ENCODE results near the gene TMEM50B.
"Not testable (repeated sequence)": the region's sequence is repeated elsewhere in the genome, so short reads cannot be mapped to it uniquely, and the experiment has no call there.

Gene TMEM50B

DNA sequence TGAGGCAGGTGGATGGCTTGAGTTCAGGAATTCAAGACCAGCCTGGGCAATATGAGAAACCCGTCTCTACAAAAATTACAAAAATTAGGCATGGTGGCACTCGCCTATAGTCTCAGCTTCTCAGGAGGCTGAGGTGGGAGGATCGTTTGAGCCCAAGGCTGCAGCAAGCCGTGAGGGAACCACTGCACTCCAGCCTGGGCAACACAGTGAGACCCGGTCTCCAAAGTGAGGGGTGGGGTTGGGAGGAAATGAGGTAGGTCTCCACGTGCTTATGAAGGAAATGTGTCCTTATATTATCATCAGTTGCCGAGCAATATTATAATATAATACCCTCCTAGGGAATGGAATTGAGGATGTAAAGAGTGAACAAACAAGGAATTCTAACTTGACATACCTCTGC is 2.7 kb downstream of the TMEM50B start:
- DNase-seq = no peak

- no peak for DNase-seq
Observed at GRCh38 chr21:33473344-33473743, 6.4 kb downstream of the TMEM50B start.

- DNase-seq = no peak
Observed at GRCh38 chr21:33470701-33471100, 9.1 kb downstream of the TMEM50B start.

GRCh38 chr21:33469183-33469582 is 10.6 kb downstream of the TMEM50B start:
- DNase-seq = not testable (repeated sequence)

DNA sequence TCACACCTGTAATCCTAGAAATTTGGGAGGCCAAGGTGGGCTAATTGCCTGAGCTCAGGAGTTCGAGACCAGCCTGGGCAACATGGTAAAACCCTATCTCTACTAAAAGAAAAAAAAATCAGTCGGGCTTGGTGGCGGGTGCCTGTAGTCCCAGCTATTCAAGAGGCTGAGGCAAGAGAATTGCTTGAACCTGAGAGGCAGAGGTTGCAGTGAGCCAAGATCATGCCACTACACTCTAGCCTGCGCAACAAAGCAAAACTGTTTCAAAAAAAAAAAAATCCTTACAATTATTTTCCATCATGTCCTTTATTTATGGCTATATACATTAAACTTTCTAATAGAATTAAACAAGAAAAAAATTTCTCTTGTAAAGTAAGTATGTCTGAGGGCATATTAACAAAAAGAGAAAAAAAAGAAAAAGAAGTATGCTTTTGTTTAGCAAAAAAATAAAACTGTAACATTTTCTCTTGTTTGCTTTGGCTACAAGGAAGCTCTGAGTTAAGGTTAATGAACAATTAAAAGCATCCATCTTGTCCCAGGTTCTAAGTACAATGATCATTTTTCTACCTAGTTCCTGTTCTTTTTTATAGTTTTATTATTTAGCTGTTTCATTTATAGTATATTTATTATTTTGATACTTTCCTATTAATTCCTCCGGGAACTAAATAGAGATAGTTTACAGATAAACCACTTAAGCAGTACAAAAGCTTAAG is 18.1 kb downstream of the TMEM50B start:
- no peak for DNase-seq

DNA sequence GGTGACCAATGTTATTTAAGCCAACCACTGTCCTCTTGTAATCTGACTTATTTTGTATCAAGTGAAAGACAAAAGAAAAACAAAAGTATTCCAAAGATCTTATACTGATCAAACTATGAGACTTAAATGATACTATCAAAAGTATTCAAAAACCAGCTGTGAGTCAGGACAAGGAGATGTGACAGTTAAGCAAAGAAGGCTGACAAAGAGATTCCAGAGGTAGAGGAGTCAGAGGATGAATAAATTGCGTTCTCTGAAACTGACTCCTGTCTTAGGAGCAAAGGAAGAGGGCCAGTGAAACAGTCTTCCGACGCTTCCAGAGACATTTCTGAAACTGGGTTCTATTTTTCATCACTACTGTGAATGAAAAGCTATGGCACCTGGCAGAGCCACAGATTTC is 20.9 kb downstream of the TMEM50B start:
- DNase-seq = no peak

DNA sequence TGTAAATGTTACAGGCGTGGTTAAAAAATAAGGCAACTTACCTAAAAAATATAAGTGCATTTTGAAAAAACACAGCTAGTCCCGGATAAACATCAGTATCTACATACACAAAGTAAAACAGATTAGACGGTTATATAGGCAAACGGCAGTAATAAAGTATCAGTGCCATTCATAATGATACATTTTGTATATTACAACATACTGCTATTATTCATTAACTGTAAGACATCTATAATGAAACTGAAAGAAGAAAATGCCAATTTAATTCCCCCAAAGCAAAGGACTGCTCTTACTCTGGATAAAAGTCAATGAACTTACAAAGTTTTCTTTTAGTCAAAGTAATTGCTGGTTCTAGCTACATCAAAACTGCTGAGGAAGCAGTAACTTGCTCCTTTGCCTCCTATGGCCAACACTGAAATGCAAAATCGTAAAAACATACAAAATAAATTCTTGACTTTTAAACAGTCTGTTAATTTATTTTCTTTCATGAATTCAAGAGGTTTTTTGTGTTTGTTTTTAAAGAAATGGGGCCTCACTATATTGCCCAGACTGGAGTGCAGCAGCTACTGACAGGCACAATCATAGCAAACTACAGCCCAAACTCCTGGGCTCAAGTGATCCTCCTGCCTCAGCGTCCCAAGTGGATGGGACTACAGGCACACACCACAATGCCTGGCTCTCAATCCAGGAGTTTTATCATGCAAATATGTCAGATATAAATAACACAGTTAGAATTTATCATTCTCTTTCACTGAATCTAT is 23.9 kb downstream of the TMEM50B start:
- DNase-seq = no peak

- no peak for DNase-seq
Observed at GRCh38 chr21:33452362-33452761, 27.4 kb downstream of the TMEM50B start.

DNA sequence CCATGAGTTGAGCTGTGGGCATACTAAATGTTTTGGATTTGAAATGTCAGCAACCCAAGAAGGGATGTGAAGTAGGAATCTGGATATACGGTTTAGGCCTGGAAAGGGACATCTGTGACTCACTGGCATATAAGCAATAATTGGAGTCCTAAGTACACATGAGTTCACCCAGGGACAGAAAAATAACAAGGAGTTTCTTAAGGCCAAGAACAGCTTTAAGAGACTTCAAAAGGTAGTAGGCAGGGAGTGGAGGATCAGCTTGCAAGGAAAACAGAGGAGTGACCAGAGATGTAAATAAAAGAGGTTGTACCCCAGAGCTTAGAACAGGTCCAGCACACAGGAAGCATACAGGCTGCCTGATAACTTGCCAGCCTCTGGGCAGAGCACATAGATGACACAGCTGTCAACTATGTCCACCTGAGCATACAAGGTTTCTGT is 28.1 kb downstream of the TMEM50B start:
- no peak for DNase-seq

DNA sequence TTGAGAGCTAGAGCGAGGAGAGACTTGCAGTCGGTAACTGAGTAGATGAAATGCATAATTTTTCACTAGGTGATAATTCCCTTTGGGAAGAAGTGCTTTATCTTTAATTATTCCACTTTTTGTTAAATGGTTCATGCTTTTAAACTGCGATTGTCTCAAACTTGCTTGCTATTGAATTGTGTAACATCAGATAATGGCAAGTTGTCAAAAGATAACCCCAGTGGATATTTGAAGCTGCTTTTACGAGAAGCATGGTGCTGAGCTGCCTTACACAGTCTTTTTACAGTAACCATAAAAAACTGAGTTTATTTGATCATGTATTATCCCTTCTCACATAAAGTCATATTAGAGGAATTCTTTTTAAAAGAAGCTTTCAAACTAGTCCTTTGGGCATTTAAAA is 30.2 kb downstream of the TMEM50B start:
- DNase-seq = no peak

DNA sequence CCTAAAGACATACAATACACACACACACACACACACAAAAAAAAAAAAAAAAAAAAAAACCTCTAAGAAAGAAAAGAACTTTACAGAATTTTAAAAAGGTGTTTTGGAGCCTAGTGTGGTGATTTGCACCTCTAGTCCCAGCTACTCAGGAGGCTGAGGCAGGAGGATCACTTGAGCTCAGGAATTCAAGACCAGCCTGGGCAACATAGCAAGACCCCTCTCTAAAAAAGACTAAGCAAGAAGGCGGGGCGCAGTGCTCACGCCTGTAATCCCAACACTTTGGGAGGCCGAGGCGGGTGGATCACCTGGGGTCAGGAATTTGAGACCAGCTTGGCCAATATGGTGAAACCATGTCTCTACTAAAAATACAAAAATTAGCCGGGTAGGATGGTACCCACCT is 33.2 kb downstream of the TMEM50B start:
- not testable (repeated sequence) for DNase-seq

GRCh38 chr21:33444499-33444898 is 35.3 kb downstream of the TMEM50B start:
- no peak for DNase-seq

DNA sequence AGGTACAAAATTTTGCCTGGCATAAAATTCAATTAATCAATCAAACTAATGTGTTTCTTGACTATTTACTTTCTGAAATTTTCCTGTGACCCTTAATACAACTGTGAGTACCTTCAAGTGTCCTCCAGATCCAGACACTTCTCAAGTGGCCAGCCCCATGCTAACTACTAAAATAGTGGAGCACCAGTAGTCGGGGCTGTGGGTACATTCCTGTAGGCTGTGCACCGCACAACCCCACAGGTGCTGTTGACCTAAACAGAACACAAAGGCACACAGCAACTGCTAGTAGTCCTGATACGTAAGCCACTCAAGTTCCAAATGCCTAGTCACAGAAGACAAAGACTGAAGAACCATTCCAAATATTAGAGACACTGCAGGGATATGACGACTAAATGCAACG is 36.6 kb downstream of the TMEM50B start:
- DNase-seq = peak; percentile 44

DNA sequence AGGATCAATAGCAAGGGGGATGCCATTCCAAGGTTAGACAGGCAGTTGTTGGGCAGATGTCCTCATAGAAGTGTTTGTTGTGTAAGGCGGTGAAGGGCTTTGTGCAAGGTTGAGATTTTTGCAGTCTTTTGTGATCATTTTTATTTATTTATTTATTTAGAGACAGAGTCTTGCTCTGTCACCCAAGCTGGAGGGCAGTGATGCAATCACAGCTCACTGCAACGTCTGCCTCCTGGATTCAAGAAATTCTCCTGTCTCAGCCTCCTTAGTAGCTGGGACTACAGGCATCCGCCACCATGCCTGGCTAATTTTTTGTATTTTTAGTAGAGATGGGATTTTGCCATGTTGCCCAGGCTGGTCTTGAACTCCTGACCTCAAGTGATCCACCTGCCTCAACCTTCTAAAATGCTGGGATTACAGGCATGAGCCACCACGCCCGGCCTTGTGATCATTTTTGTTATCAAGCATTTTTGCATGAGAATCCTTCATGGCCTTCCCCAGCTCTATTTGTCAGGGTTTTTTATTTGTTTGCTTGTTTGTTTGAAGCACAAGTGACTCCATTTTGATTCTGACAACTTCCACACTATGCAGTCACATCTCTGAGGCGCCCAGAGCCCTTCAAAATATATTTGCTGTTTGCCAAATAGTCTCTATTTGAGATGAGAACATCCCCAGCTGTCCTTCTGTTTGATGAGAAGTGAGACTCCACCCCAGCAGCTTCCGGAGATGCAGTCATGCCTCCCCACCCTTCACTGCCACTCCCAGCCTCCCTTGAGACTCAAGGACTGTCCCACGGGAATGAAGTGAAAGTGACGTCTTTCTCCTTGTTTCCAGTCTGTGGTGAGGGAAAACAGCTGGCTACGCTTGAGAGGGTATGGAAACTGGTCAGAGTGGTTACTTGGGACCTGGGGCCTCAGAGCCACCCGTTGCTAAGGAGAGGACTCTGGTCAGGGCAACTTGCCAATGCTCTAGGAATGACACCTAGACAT is 38.0 kb downstream of the TMEM50B start:
- DNase-seq = peak; percentile 89

DNA sequence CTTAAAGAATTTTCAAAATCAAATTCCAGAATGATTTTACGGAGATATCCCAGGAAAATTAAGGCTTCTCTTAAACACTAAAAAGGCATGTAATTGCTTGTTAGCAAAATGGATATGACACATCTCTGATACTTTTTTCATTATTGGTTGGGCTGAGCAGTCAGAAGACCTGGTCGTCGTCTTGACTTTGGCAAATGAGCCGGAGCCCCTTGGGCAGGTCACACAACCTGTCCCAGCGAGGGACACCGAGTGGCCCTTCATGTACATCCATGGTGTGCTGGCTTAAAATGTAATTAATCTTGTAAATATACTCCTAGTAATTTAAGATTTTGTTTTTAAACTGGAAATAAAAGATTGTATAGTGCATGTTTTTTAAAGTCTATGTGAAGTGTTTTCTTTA is 42.6 kb downstream of the TMEM50B start:
- DNase-seq = no peak

DNA sequence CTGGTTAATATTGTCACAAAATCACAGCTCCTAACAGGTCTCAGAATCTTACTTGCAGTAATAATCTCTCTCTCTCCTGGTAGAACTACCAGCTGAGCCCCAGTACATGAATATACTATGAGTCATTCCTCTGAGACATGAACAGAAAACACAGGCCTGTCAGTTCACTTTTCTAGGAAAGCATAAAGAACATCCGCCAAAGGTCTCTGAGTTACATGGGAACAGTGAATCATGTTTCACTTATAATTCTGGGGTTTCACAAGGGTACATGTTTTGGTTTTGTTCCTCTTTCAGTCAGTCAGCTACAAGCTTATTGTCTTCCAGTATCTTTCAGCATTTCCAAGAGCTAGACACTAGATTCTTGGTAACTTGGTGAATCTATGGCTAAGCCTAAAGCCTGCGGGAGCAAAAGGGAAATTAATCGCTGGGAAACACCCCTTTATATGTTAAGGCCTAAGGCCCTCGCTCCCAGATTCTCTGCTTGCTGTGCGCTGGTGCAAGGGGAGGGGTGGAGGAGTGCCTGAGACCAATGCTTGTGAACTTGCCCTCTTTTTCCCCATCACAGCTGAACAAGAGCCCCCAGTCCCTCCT is 44.9 kb downstream of the TMEM50B start:
- no peak for DNase-seq

GRCh38 chr21:33433425-33434114 is 46.2 kb downstream of the TMEM50B start:
- no peak for DNase-seq

GRCh38 chr21:33433001-33433400 is 46.8 kb downstream of the TMEM50B start:
- no peak for DNase-seq

GRCh38 chr21:33432496-33432895 is 47.3 kb downstream of the TMEM50B start:
- DNase-seq = no peak

DNA sequence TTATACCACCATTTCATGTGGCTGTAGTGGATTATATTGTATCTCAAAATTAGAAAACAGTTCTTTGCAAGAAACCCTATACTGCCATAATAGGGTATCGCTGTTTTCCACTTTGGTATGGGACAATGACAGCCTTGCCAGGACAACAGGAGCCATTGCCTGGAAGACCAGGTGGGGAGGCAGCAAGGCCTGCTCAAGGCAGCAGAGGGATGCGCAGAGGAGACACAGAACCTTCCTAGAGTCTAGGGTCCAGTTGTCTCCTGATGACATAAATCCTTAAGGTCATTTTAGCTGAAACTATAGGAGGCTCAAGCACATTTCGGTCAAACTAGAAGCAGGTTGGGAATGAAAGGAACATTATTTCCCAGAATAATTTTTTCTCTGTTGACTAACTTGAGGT is 48.9 kb downstream of the TMEM50B start:
- DNase-seq = no peak

GRCh38 chr21:33428669-33429068 is 51.1 kb downstream of the TMEM50B start:
- no peak for DNase-seq

- DNase-seq = peak; percentile 84
Observed at GRCh38 chr21:33427051-33427450, 52.7 kb downstream of the TMEM50B start.

All from NCI-H510A (cell line).